ENCODE results near the gene DLK2. TPM values are rescaled to one million over a fixed set of nuclear protein-coding genes. Genes with fewer than 3 reads are reported as not detected.

The DLK2 gene
- total RNA-seq, 1 donor from 2014 or later = 1.1 TPM

- TF ChIP-seq, protein P1, sequence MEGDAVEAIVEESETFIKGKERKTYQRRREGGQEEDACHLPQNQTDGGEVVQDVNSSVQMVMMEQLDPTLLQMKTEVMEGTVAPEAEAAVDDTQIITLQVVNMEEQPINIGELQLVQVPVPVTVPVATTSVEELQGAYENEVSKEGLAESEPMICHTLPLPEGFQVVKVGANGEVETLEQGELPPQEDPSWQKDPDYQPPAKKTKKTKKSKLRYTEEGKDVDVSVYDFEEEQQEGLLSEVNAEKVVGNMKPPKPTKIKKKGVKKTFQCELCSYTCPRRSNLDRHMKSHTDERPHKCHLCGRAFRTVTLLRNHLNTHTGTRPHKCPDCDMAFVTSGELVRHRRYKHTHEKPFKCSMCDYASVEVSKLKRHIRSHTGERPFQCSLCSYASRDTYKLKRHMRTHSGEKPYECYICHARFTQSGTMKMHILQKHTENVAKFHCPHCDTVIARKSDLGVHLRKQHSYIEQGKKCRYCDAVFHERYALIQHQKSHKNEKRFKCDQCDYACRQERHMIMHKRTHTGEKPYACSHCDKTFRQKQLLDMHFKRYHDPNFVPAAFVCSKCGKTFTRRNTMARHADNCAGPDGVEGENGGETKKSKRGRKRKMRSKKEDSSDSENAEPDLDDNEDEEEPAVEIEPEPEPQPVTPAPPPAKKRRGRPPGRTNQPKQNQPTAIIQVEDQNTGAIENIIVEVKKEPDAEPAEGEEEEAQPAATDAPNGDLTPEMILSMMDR (IDR thresholded peaks at IDR 0.05) = no peak
- no peak for DNase-seq (ENCODE audit: low spot score)
- no peak overlapping the region for H3K4me3 Mint-ChIP-seq (ENCODE audit: unreplicated experiment)
- H3K9me3 Mint-ChIP-seq (ENCODE audit: low read depth) = no peaks in the 10 kb centered on the region
- H3K27ac Mint-ChIP-seq (ENCODE audit: unreplicated experiment) = peak overlapping the region; percentile 1
- no peaks in the 10 kb centered on the region for H3K27me3 Mint-ChIP-seq (ENCODE audit: low read depth)
- peaks cover 53% of the 10 kb centered on the region for H3K4me1 Mint-ChIP-seq (ENCODE audit: low read depth)
- H3K36me3 Mint-ChIP-seq (ENCODE audit: low read depth) = peaks cover 3% of the 10 kb centered on the region
Observed at GRCh38 chr6:43494321-43494720, 39.0 kb upstream of the DLK2 start.

DNA sequence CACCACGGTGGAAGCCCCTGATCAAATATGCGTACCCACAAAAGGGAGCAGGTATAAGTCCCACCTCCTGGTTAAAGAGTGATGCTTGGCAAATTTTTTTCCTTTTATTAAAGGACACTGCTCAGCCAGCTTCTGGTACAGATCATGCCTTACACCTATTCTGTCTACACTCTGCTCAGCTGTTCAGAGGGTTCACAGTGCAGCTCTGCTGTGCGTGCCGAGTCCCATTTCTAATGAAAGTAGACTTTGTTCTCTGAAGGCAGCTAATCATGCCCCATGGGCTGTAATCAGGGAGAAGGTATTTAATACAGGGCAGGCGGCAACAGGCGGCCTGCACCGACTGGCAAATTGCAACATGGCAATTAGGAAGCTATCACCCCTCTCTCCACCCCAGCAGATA is 38.5 kb upstream of the DLK2 start:
- no peak overlapping the region for H3K27ac Mint-ChIP-seq (ENCODE audit: unreplicated experiment)
- H3K4me3 Mint-ChIP-seq (ENCODE audit: unreplicated experiment) = no peak overlapping the region

GRCh38 chr6:43493230-43493629 is 37.9 kb upstream of the DLK2 start:
- Mint-ChIP-seq H3K9me3 (ENCODE audit: low read depth) (no peaks in the 10 kb centered on the region), H3K27me3 (ENCODE audit: low read depth) (no peaks in the 10 kb centered on the region), H3K27ac (ENCODE audit: unreplicated experiment) (no peak overlapping the region)

More for the DNA sequence above, 38.5 kb upstream of the DLK2 start:
- no peaks in the 10 kb centered on the region for H3K9me3 Mint-ChIP-seq (ENCODE audit: low read depth)
- no peak for DNase-seq (ENCODE audit: low spot score)
- TF ChIP-seq, protein P1 (IDR thresholded peaks at IDR 0.05) = no peak
- peaks cover 2% of the 10 kb centered on the region for H3K36me3 Mint-ChIP-seq (ENCODE audit: low read depth)
- H3K4me1 Mint-ChIP-seq (ENCODE audit: low read depth) = peaks cover 56% of the 10 kb centered on the region
- no peaks in the 10 kb centered on the region for H3K27me3 Mint-ChIP-seq (ENCODE audit: low read depth)

GRCh38 chr6:43492673-43493072 is 37.3 kb upstream of the DLK2 start:
- Mint-ChIP-seq H3K4me3 (ENCODE audit: unreplicated experiment) (no peak overlapping the region), H3K27ac (ENCODE audit: unreplicated experiment) (peak overlapping the region; percentile 87), H3K36me3 (ENCODE audit: low read depth) (no peaks in the 10 kb centered on the region), H3K27me3 (ENCODE audit: low read depth) (no peaks in the 10 kb centered on the region), H3K4me1 (ENCODE audit: low read depth) (peaks cover 61% of the 10 kb centered on the region), H3K9me3 (ENCODE audit: low read depth) (no peaks in the 10 kb centered on the region)
- no peak for DNase-seq (ENCODE audit: low spot score)
- TF ChIP-seq, protein P1 (IDR thresholded peaks at IDR 0.05) = no peak

More at GRCh38 chr6:43493230-43493629, 37.9 kb upstream of the DLK2 start:
- no peaks in the 10 kb centered on the region for H3K36me3 Mint-ChIP-seq (ENCODE audit: low read depth)
- peaks cover 61% of the 10 kb centered on the region for H3K4me1 Mint-ChIP-seq (ENCODE audit: low read depth)
- TF ChIP-seq, protein P1 (IDR thresholded peaks at IDR 0.05) = no peak
- no peak overlapping the region for H3K4me3 Mint-ChIP-seq (ENCODE audit: unreplicated experiment)
- no peak for DNase-seq (ENCODE audit: low spot score)

- Mint-ChIP-seq H3K4me1 (ENCODE audit: low read depth) (peaks cover 56% of the 10 kb centered on the region), H3K9me3 (ENCODE audit: low read depth) (no peaks in the 10 kb centered on the region), H3K27ac (ENCODE audit: unreplicated experiment) (peak overlapping the region; percentile 87), H3K36me3 (ENCODE audit: low read depth) (no peaks in the 10 kb centered on the region), H3K27me3 (ENCODE audit: low read depth) (no peaks in the 10 kb centered on the region), H3K4me3 (ENCODE audit: unreplicated experiment) (peak overlapping the region; percentile 34)
- no peak for DNase-seq (ENCODE audit: low spot score)
- TF ChIP-seq, protein P1 (IDR thresholded peaks at IDR 0.05) = no peak
Observed at GRCh38 chr6:43491750-43492661, 36.7 kb upstream of the DLK2 start.
